NB4 (cell line): Measurements from ENCODE around the gene TBX3.

Source experiments
- POLR2A ChIP-seq: IDR thresholded peaks from 2 replicates; pipeline ENCODE4 v1.6.1; 2011; ENCODE audit warnings: mild to moderate bottlenecking; ENCODE audit not compliant: insufficient read length; ENCODE audit errors: extremely low read depth
- TF ChIP-seq, protein P1 (sequence below): IDR thresholded peaks from one replicate; pipeline ENCODE4 v1.5.1; 2012; ENCODE audit warnings: low read depth, low read length
- TF ChIP-seq, protein P2 (sequence below): IDR thresholded peaks from 2 replicates; pipeline ENCODE4 v1.6.1; 2011; ENCODE audit warnings: low read depth, low read length

DNA sequence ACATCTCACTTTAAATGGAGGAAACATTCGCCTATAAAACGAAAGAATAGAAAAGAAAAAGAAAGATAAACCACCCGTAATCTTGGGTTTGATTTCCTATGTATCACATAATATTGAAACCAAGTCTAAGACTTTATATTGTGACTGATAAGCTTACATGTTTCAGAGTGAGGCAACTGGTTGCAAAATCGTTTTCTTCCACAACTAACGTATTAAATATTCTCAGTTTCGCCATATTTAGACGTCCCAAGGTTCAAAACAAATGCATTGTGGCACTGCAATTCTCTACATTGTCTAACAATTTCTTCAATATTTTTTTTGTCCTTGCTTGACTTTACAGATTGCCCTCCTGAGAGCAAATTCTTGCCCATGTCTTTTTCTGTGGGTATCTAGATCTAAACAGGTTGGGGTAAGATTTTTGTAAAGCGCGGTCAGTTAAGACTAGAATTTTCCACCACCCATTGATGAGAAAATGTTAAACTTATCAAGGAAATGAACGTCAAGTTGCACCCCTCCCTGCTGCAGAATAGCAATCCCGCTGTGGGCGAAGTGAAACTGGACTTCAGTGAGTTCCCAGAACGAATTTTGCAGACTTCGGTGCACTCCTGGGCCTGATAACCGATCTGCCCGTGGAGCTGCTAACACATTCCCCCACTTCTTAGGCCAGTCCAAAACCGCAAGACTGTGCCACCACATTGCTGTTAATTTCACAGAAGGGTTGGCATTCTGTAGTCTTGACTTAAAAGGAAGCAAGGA is 2.7 kb downstream of the TBX3 start:
- TF ChIP-seq POLR2A = no peak
- TF ChIP-seq, protein P1, sequence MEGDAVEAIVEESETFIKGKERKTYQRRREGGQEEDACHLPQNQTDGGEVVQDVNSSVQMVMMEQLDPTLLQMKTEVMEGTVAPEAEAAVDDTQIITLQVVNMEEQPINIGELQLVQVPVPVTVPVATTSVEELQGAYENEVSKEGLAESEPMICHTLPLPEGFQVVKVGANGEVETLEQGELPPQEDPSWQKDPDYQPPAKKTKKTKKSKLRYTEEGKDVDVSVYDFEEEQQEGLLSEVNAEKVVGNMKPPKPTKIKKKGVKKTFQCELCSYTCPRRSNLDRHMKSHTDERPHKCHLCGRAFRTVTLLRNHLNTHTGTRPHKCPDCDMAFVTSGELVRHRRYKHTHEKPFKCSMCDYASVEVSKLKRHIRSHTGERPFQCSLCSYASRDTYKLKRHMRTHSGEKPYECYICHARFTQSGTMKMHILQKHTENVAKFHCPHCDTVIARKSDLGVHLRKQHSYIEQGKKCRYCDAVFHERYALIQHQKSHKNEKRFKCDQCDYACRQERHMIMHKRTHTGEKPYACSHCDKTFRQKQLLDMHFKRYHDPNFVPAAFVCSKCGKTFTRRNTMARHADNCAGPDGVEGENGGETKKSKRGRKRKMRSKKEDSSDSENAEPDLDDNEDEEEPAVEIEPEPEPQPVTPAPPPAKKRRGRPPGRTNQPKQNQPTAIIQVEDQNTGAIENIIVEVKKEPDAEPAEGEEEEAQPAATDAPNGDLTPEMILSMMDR = no peak
- TF ChIP-seq, protein P2, sequence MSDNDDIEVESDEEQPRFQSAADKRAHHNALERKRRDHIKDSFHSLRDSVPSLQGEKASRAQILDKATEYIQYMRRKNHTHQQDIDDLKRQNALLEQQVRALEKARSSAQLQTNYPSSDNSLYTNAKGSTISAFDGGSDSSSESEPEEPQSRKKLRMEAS = no peak
